ENCODE measurements around the gene MSRB3.

DNA sequence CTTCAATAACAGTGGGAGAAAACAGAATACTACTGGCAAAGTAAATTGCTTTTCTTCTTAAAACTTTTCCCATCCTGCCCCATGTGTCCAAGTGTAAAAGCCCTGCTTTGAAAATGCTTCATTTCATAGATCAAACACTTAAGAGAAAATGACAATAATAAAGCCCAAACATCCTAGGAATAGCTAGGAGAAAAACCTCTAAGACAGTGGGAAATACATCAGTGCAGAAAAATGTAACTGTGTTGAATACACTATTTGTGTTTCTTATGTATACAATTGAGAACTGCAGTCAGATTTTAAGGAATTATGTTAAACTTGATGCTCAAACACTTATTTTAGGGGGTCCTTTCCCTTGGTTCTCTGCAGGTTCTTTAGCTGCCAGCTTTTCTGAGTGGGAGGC lies 181.1 kb downstream of the MSRB3 start:
- TF ChIP-seq, protein P1, sequence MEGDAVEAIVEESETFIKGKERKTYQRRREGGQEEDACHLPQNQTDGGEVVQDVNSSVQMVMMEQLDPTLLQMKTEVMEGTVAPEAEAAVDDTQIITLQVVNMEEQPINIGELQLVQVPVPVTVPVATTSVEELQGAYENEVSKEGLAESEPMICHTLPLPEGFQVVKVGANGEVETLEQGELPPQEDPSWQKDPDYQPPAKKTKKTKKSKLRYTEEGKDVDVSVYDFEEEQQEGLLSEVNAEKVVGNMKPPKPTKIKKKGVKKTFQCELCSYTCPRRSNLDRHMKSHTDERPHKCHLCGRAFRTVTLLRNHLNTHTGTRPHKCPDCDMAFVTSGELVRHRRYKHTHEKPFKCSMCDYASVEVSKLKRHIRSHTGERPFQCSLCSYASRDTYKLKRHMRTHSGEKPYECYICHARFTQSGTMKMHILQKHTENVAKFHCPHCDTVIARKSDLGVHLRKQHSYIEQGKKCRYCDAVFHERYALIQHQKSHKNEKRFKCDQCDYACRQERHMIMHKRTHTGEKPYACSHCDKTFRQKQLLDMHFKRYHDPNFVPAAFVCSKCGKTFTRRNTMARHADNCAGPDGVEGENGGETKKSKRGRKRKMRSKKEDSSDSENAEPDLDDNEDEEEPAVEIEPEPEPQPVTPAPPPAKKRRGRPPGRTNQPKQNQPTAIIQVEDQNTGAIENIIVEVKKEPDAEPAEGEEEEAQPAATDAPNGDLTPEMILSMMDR (conservative IDR thresholded peaks at IDR 0.05) = no peak
- TF ChIP-seq EZH2 (IDR thresholded peaks at IDR 0.05; ENCODE audit: low read depth) = no peak
